ENCODE data around the gene CHST2. TPM values are rescaled to one million over a fixed set of nuclear protein-coding genes. Genes with fewer than 3 reads are reported as not detected.

CHST2 gene
- total and polyA plus RNA-seq, 2 donors (not counting 3 experiments of a cell fraction or from before 2014, with no cell fraction given) = 4.3 to 6.5 TPM

DNA sequence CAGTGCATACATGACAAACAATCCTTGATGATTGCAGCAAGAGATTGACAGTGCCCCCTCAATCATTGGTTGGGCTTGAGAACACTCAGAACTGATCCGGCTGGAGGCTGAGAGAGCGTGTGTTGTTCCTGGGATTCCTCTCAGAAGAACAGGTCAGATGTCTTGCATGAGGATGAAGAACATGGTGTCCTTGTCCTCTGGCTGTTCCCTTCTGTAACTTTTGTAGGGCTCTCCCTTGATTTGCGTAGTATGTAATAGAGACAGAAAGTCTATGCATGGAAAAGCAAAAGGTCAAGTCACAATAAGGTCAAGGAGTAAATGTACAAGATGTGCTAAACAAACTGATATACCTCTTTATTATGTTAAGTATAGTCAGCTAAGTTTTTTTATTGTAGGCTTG, 8.2 kb downstream of the CHST2 start:
- CTCF ChIA-PET = no interaction called here
- Histone ChIP-seq H3K9ac (replicated peaks; ENCODE audit: extremely low read depth, insufficient read depth, low read length) (no peak overlapping the region), H3K4me1 (ENCODE audit: control insufficient read depth, extremely low read depth, insufficient read depth, low read length) (no peaks in the 10 kb centered on the region), H3K27ac (ENCODE audit: insufficient read depth, low read depth, low read length) (no peak overlapping the region), H3K36me3 (ENCODE audit: control insufficient read depth in 2 of 2, extremely low read depth in 1 of 2, insufficient read depth in 2 of 2, low read length in 2 of 2) (no peaks in the 10 kb centered on the region), H3K4me2 (ENCODE audit: insufficient read depth, low read length) (no peak overlapping the region), H3K9me1 (replicated peaks; ENCODE audit: control insufficient read depth, extremely low read depth, insufficient read depth, low read length) (no peaks in the 10 kb centered on the region), H3K9me3 (replicated peaks; ENCODE audit: control insufficient read depth, insufficient read depth, low read length) (no peaks in the 10 kb centered on the region), H4K20me1 (replicated peaks; ENCODE audit: control insufficient read depth, extremely low read depth, insufficient read depth, low read length) (no peaks in the 10 kb centered on the region), H3K4me3 (replicated peaks in 1 of 3; ENCODE audit: insufficient read depth in 1 of 3, low read depth in 1 of 3, low read length in 3 of 3) (no peak overlapping the region), H2AFZ (ENCODE audit: low read depth, low read length) (no peak overlapping the region), H3K27me3 (ENCODE audit: control insufficient read depth in 2 of 2, insufficient read depth in 2 of 2, low read length in 2 of 2) (no peaks in the 10 kb centered on the region), H3K79me2 (ENCODE audit: control insufficient read depth, insufficient read depth, low read length) (no peaks in the 10 kb centered on the region)
- DNase-seq (ENCODE audit: low read depth, low spot score) = no peak
- no peak for TF ChIP-seq GATA2 (IDR thresholded peaks at IDR 0.05; ENCODE audit: insufficient read depth, insufficient read length, low read depth, low read length)
- no peak for TF ChIP-seq MYC (IDR thresholded peaks at IDR 0.05; ENCODE audit: low read depth, low read length)
- no peak for TF ChIP-seq JUN (IDR thresholded peaks at IDR 0.05; ENCODE audit: borderline replicate concordance, insufficient read depth, insufficient read length, low read depth)
- no peak for TF ChIP-seq EZH2 (IDR thresholded peaks at IDR 0.05; ENCODE audit: borderline replicate concordance, low read depth, low read length, severe bottlenecking)
- no peak for TF ChIP-seq FOS (IDR thresholded peaks at IDR 0.05; ENCODE audit: borderline replicate concordance, insufficient read depth, low read length)
- TF ChIP-seq POLR2AphosphoS5 (IDR thresholded peaks at IDR 0.05; ENCODE audit: insufficient read depth, low read depth, low read length) = no peak
- no peak for TF ChIP-seq POLR2A (IDR thresholded peaks at IDR 0.05; ENCODE audit: low read depth, low read length)
- POLR2A ChIA-PET = no interaction called here
- intact Hi-C loops (cut with micrococcal nuclease) = no loop called here
- FAIRE-seq = no peak
- no TSS peak for BruUV-seq (replicated peaks)
- dilution Hi-C loops (cut with MboI; ENCODE audit: extremely low pct_ligation_motif_present, low sequenced_read_pairs) = no loop called here

DNA sequence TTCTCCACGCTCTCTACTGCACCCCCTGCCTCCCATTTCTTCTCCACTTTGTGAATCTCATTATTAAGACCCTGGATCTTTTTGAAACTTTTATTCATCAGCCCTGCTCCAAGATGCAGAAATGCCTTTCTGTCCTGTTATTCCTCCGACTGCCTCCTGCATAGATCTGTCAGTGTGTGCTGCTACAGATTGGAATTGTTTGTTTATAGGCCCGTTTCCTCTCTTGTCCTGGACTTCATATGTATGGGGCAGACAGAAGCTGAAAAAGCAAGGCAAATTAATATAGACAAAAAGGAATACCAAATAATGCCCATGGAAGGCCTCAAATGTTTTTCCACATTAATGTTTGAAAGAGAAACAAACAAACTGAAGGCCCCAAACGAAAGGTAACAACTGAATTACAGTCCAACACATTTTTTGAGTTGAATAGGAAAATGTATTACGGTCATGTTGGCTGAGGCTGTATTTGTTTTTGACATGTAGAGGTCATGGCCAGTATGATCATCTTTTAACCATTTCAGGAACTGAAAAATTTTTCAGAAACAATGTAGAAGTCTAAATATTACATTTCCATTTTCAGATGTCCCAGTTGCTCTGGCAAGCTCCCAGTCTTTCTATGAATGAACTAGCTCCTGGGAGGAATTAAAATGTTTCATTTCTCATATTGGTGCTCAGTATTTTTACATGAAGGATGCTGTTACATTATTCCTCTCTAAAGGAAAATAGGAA, 8.8 kb downstream of the CHST2 start:
- FAIRE-seq (peak; percentile 43), DNase-seq (ENCODE audit: low read depth, low spot score) (no peak)
- ChIA-PET POLR2A (no interaction called here), CTCF (no interaction called here)
- no peaks in the 10 kb centered on the region for H3K9me1 ChIP-seq (replicated peaks; ENCODE audit: control insufficient read depth, extremely low read depth, insufficient read depth, low read length)
- H3K79me2 ChIP-seq (ENCODE audit: control insufficient read depth, insufficient read depth, low read length) = no peaks in the 10 kb centered on the region
- H3K4me2 ChIP-seq (ENCODE audit: insufficient read depth, low read length) = no peak overlapping the region
- H3K9ac ChIP-seq (replicated peaks; ENCODE audit: extremely low read depth, insufficient read depth, low read length) = no peak overlapping the region
- H3K27me3 ChIP-seq (ENCODE audit: control insufficient read depth in 2 of 2, insufficient read depth in 2 of 2, low read length in 2 of 2) = no peaks in the 10 kb centered on the region
- H3K4me1 ChIP-seq (ENCODE audit: control insufficient read depth, extremely low read depth, insufficient read depth, low read length) = no peaks in the 10 kb centered on the region
- dilution Hi-C loops (cut with MboI; ENCODE audit: extremely low pct_ligation_motif_present, low sequenced_read_pairs) (no loop called here), intact Hi-C loops (cut with micrococcal nuclease) (no loop called here)
- no peak overlapping the region for H3K4me3 ChIP-seq (replicated peaks in 1 of 3; ENCODE audit: insufficient read depth in 1 of 3, low read depth in 1 of 3, low read length in 3 of 3)
- H4K20me1 ChIP-seq (replicated peaks; ENCODE audit: control insufficient read depth, extremely low read depth, insufficient read depth, low read length) = no peaks in the 10 kb centered on the region
- H3K36me3 ChIP-seq (ENCODE audit: control insufficient read depth in 2 of 2, extremely low read depth in 1 of 2, insufficient read depth in 2 of 2, low read length in 2 of 2) = no peaks in the 10 kb centered on the region
- H3K27ac ChIP-seq (ENCODE audit: insufficient read depth, low read depth, low read length) = no peak overlapping the region
- H3K9me3 ChIP-seq (replicated peaks; ENCODE audit: control insufficient read depth, insufficient read depth, low read length) = no peaks in the 10 kb centered on the region
- TF ChIP-seq FOS (IDR thresholded peaks at IDR 0.05; ENCODE audit: borderline replicate concordance, insufficient read depth, low read length) = no peak
- no peak for TF ChIP-seq JUN (IDR thresholded peaks at IDR 0.05; ENCODE audit: borderline replicate concordance, insufficient read depth, insufficient read length, low read depth)
- TF ChIP-seq EZH2 (IDR thresholded peaks at IDR 0.05; ENCODE audit: borderline replicate concordance, low read depth, low read length, severe bottlenecking) = no peak
- TF ChIP-seq, protein P1, sequence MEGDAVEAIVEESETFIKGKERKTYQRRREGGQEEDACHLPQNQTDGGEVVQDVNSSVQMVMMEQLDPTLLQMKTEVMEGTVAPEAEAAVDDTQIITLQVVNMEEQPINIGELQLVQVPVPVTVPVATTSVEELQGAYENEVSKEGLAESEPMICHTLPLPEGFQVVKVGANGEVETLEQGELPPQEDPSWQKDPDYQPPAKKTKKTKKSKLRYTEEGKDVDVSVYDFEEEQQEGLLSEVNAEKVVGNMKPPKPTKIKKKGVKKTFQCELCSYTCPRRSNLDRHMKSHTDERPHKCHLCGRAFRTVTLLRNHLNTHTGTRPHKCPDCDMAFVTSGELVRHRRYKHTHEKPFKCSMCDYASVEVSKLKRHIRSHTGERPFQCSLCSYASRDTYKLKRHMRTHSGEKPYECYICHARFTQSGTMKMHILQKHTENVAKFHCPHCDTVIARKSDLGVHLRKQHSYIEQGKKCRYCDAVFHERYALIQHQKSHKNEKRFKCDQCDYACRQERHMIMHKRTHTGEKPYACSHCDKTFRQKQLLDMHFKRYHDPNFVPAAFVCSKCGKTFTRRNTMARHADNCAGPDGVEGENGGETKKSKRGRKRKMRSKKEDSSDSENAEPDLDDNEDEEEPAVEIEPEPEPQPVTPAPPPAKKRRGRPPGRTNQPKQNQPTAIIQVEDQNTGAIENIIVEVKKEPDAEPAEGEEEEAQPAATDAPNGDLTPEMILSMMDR (IDR thresholded peaks at IDR 0.05; ENCODE audit: extremely low read depth in 1 of 2, insufficient read depth in 1 of 2, low read depth in 1 of 2, low read length in 2 of 2) = no peak
- TF ChIP-seq POLR2A (IDR thresholded peaks at IDR 0.05; ENCODE audit: low read depth, low read length) = no peak
- TF ChIP-seq, protein P2, sequence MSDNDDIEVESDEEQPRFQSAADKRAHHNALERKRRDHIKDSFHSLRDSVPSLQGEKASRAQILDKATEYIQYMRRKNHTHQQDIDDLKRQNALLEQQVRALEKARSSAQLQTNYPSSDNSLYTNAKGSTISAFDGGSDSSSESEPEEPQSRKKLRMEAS (IDR thresholded peaks at IDR 0.05; ENCODE audit: insufficient read depth, insufficient read length) = no peak
- TF ChIP-seq GATA2 (IDR thresholded peaks at IDR 0.05; ENCODE audit: insufficient read depth, insufficient read length, low read depth, low read length) = no peak
- TF ChIP-seq MYC (IDR thresholded peaks at IDR 0.05; ENCODE audit: low read depth, low read length) = no peak
- TF ChIP-seq POLR2AphosphoS5 (IDR thresholded peaks at IDR 0.05; ENCODE audit: insufficient read depth, low read depth, low read length) = no peak
- no TSS peak for BruUV-seq (replicated peaks)
- H2AFZ ChIP-seq (ENCODE audit: low read depth, low read length) = no peak overlapping the region

Data from endothelial cell of umbilical vein (primary cell).